Placental epithelial cell (primary cell): ENCODE measurements around the gene UBE2U. TPM values are rescaled to one million over a fixed set of nuclear protein-coding genes. Genes with fewer than 3 reads are reported as not detected.

Experiments used
- total RNA-seq: library from RNA; depleted of rRNA; stranded (reverse); fragments of >200 nt; gene quantifications from 2 replicates; pipeline ENCODE4 v1.2.3, GENCODE V29; 2012

The UBE2U gene
- not detected in 2 replicates for total RNA-seq

GRCh38 chr1:64203420-64203819, at the start of gene UBE2U:
Gene UBE2U (plus strand): TSS chr1:64203623. CDS start chr1:64204051, 428 bp downstream.

